HG02588 (cell line): ENCODE results near the gene HMCN2.
"Not testable (repeated sequence)": the region's sequence is repeated elsewhere in the genome, so short reads cannot be mapped to it uniquely, and the experiment has no call there.

Source experiments
- ATAC-seq: cut with Tn5 transposase; IDR thresholded peaks from one replicate; pipeline ENCODE4 v1.9.1; 2021; ENCODE audit warnings: mild to moderate bottlenecking, moderate library complexity; ENCODE audit not compliant: unreplicated experiment

The HMCN2 gene

GRCh38 chr9:130426883-130427282 lies 161.3 kb downstream of the HMCN2 start:
- no peak for ATAC-seq

GRCh38 chr9:130427326-130427725 lies 161.8 kb downstream of the HMCN2 start:
- ATAC-seq = no peak

GRCh38 chr9:130428086-130428665 lies 162.6 kb downstream of the HMCN2 start:
- no peak for ATAC-seq

- no peak for ATAC-seq
Observed at GRCh38 chr9:130429381-130429780, 163.8 kb downstream of the HMCN2 start.

GRCh38 chr9:130429831-130430230 lies 164.3 kb downstream of the HMCN2 start:
- ATAC-seq = no peak

GRCh38 chr9:130430232-130430631 lies 164.7 kb downstream of the HMCN2 start:
- ATAC-seq = no peak

- no peak for ATAC-seq
Observed at GRCh38 chr9:130430734-130431535, 165.4 kb downstream of the HMCN2 start.

GRCh38 chr9:130431536-130432303 lies 166.2 kb downstream of the HMCN2 start:
- no peak for ATAC-seq

GRCh38 chr9:130432362-130432761 lies 166.8 kb downstream of the HMCN2 start:
- ATAC-seq = no peak

- ATAC-seq = no peak
Observed at GRCh38 chr9:130432796-130433167, 167.2 kb downstream of the HMCN2 start.

- ATAC-seq = no peak
Observed at GRCh38 chr9:130433168-130433946, 167.8 kb downstream of the HMCN2 start.

GRCh38 chr9:130433947-130434262 lies 168.3 kb downstream of the HMCN2 start:
- ATAC-seq = no peak

- ATAC-seq = not testable (repeated sequence)
Observed at GRCh38 chr9:130434656-130435055, 169.1 kb downstream of the HMCN2 start.

GRCh38 chr9:130437011-130437789 lies 171.6 kb downstream of the HMCN2 start:
- no peak for ATAC-seq

- ATAC-seq = no peak
Observed at GRCh38 chr9:130438382-130438981, 172.9 kb downstream of the HMCN2 start.

- no peak for ATAC-seq
Observed at GRCh38 chr9:130441031-130441430, 175.5 kb downstream of the HMCN2 start.

- ATAC-seq = no peak
Observed at GRCh38 chr9:130442746-130443455, 177.3 kb downstream of the HMCN2 start.

GRCh38 chr9:130443456-130443801 lies 177.9 kb downstream of the HMCN2 start:
- no peak for ATAC-seq

- no peak for ATAC-seq
Observed at GRCh38 chr9:130443840-130444492, 178.4 kb downstream of the HMCN2 start.
